HEK293 (cell line): ENCODE measurements around the gene NDUFA9.

Source experiments
- CTCF ChIA-PET: fragments of 350-600 bp; formaldehyde crosslinking; extraction: SDS; loops from one replicate; lab custom pipeline; 2021; ENCODE audit warnings: antibody characterized with exemption; lab: Yijun Ruan, JAX
- POLR2A ChIA-PET: fragments of 300-600 bp; formaldehyde crosslinking; extraction: SDS; loops from one replicate; lab custom pipeline; 2020; ENCODE audit warnings: antibody characterized with exemption, inconsistent platforms; lab: Yijun Ruan, JAX
- H3K27ac ChIP-seq: fragments of 200-500 bp; sonication (Bioruptor generic); 2 replicates; pipeline ENCODE4 v1.5.1; 2014; ENCODE audit warnings: low read depth, low read length, control low read depth, inconsistent platforms; ENCODE audit errors: extremely low read depth
- H3K36me3 ChIP-seq, 2 experiments: fragments of 200-500 bp in 1 of 2; sonication (Bioruptor generic) in 1 of 2; 1 replicate in 1 of 2; 2 replicates in 1 of 2; pipeline ENCODE4 v1.5.1; 2014 to 2017; ENCODE audit warnings: inconsistent platforms in 2 of 2, low read length in 2 of 2; ENCODE audit not compliant: control insufficient read depth in 2 of 2, insufficient read depth in 1 of 2
- H3K4me1 ChIP-seq: fragments of 200-500 bp; sonication (Bioruptor generic); 2 replicates; pipeline ENCODE4 v1.5.1; 2014; ENCODE audit warnings: mild to moderate bottlenecking, low read length, inconsistent platforms; ENCODE audit not compliant: control insufficient read depth, insufficient read depth
- H3K4me3 ChIP-seq: 2 replicates; pipeline ENCODE4 v1.5.1; 2011; ENCODE audit warnings: low read depth, mild to moderate bottlenecking, control low read depth, low read length, moderate library complexity
- H3K9me3 ChIP-seq: fragments of 200-500 bp; sonication (Bioruptor generic); 2 replicates; pipeline ENCODE4 v1.5.1; 2014; ENCODE audit warnings: low read depth, low read length, inconsistent platforms; ENCODE audit not compliant: control insufficient read depth, insufficient read depth
- ATF2 ChIP-seq: fragments of 450-650 bp; formaldehyde crosslinking; IDR thresholded peaks from 2 replicates; pipeline ENCODE4 v1.5.1; 2016; ENCODE audit warnings: missing biosample characterization, missing genetic modification characterization, low read depth
- FEZF1 ChIP-seq: fragments of 450-650 bp; formaldehyde crosslinking; IDR thresholded peaks from 2 replicates; pipeline ENCODE4 v1.5.1; 2016; ENCODE audit warnings: missing biosample characterization, missing genetic modification characterization
- MEIS1 ChIP-seq: sonication (generic); formaldehyde crosslinking; IDR thresholded peaks from 2 replicates; pipeline ENCODE4 v1.8.1; 2022; ENCODE audit warnings: missing genetic modification reagents, mild to moderate bottlenecking, borderline replicate concordance
- MZF1 ChIP-seq: fragments of 450-650 bp; formaldehyde crosslinking; IDR thresholded peaks from 2 replicates; pipeline ENCODE4 v1.5.1; 2017; ENCODE audit warnings: missing biosample characterization, missing genetic modification characterization, borderline replicate concordance
- PRDM6 ChIP-seq: fragments of 450-650 bp; formaldehyde crosslinking; IDR thresholded peaks from 2 replicates; pipeline ENCODE4 v1.5.1; 2017; ENCODE audit warnings: missing biosample characterization, missing genetic modification characterization
- WT1 ChIP-seq: fragments of 450-650 bp; formaldehyde crosslinking; IDR thresholded peaks from 2 replicates; pipeline ENCODE4 v1.5.1; 2016; ENCODE audit warnings: missing biosample characterization, missing genetic modification characterization
- ZBTB7A ChIP-seq: fragments of 450-650 bp; formaldehyde crosslinking; IDR thresholded peaks from 2 replicates; pipeline ENCODE4 v1.5.1; 2016; ENCODE audit warnings: low read depth, missing biosample characterization, missing genetic modification characterization
- ZNF174 ChIP-seq: fragments of 450-650 bp; formaldehyde crosslinking; IDR thresholded peaks from 2 replicates; pipeline ENCODE4 v1.5.0; 2017; ENCODE audit warnings: missing biosample characterization, mild to moderate bottlenecking, missing genetic modification characterization
- ZNF24 ChIP-seq: fragments of 450-650 bp; formaldehyde crosslinking; IDR thresholded peaks from 2 replicates; pipeline ENCODE4 v1.5.1; 2016; ENCODE audit warnings: missing biosample characterization, missing genetic modification characterization
- ZNF26 ChIP-seq: fragments of 450-650 bp; formaldehyde crosslinking; IDR thresholded peaks from 2 replicates; pipeline ENCODE4 v1.5.1; 2016; ENCODE audit warnings: missing biosample characterization, missing genetic modification characterization
- ZNF433 ChIP-seq: fragments of 450-650 bp; formaldehyde crosslinking; IDR thresholded peaks from 2 replicates; pipeline ENCODE4 v1.5.1; 2016; ENCODE audit warnings: missing biosample characterization, missing genetic modification characterization, low read depth
- ZNF48 ChIP-seq: fragments of 450-650 bp; formaldehyde crosslinking; IDR thresholded peaks from 2 replicates; pipeline ENCODE4 v1.5.1; 2016; ENCODE audit warnings: missing biosample characterization, missing genetic modification characterization
- ZNF585B ChIP-seq: fragments of 450-650 bp; formaldehyde crosslinking; IDR thresholded peaks from 2 replicates; pipeline ENCODE4 v1.5.1; 2016; ENCODE audit warnings: missing biosample characterization, missing genetic modification characterization
- ZNF660 ChIP-seq: fragments of 450-650 bp; IDR thresholded peaks from 2 replicates; pipeline ENCODE4 v1.5.1; 2018; ENCODE audit warnings: missing biosample characterization, mild to moderate bottlenecking, missing genetic modification characterization
- ZNF747 ChIP-seq: fragments of 450-650 bp; formaldehyde crosslinking; IDR thresholded peaks from 2 replicates; pipeline ENCODE4 v1.5.1; 2016; ENCODE audit warnings: missing biosample characterization, missing genetic modification characterization

NDUFA9 gene

GRCh38 chr12:4607056-4607455 lies 41.9 kb upstream of the NDUFA9 start:
- H3K4me1 ChIP-seq, result no peaks in the 10 kb centered on the region
- H3K36me3 ChIP-seq, result peaks cover 4 to 22% of the 10 kb centered on the region in 2 experiments; a peak in 1 of 3 replicates
- ChIA-PET POLR2A (interaction anchor here (1.1 kb wide), 1 partner anchor 166 kb away, joined by 4 read pairs; no protein-coding TSS in a partner anchor), CTCF (interaction anchor here (0.6 to 0.9 kb wide), 2 partner anchors 80 to 159 kb away, joined by 3 read pairs; no protein-coding TSS in a partner anchor)
- no peaks in the 10 kb centered on the region for H3K9me3 ChIP-seq
- no peak overlapping the region for H3K4me3 ChIP-seq
- TF ChIP-seq ZNF174 (tag by site-specific recombination), result no peak
- H3K27ac ChIP-seq, result no peak overlapping the region

- ChIA-PET CTCF (no interaction called here), POLR2A (no interaction called here)
- no peak for TF ChIP-seq MZF1 (tag by site-specific recombination)
- no peak for TF ChIP-seq ZNF48 (tag by site-specific recombination)
- TF ChIP-seq ZNF24 (tag by site-specific recombination), result no peak
- TF ChIP-seq ZNF26, result no peak
- no peak for TF ChIP-seq MEIS1 (CRISPR knock-in tag)
- no peak for TF ChIP-seq ZBTB7A (tag by site-specific recombination)
- TF ChIP-seq ATF2 (tag by site-specific recombination), result no peak
- no peak for TF ChIP-seq ZNF433 (tag by site-specific recombination)
- no peak for TF ChIP-seq ZNF747
- no peak for TF ChIP-seq ZNF660 (tag by site-specific recombination)
Observed at GRCh38 chr12:4609071-4609470, 39.8 kb upstream of the NDUFA9 start.

GRCh38 chr12:4610481-4610880 lies 38.4 kb upstream of the NDUFA9 start:
- H3K9me3 ChIP-seq, result no peaks in the 10 kb centered on the region
- no peak for TF ChIP-seq ZNF585B
- no peak for TF ChIP-seq WT1 (tag by site-specific recombination)
- TF ChIP-seq PRDM6 (tag by site-specific recombination), result no peak
- TF ChIP-seq FEZF1 (tag by site-specific recombination), result no peak
- TF ChIP-seq, all 188 proteins: peak for 0
- H3K4me1 ChIP-seq, result no peaks in the 10 kb centered on the region
- CTCF ChIA-PET, result interaction anchor here (1.1 to 1.4 kb wide), 2 partner anchors 10 to 20 kb away, joined by 3 to 5 read pairs; no protein-coding TSS in a partner anchor
- H3K27ac ChIP-seq, result no peak overlapping the region
- POLR2A ChIA-PET, result no interaction called here
- peaks cover 18 to 52% of the 10 kb centered on the region in 2 experiments; a peak in 2 of 3 replicates for H3K36me3 ChIP-seq
- no peak overlapping the region for H3K4me3 ChIP-seq

More at GRCh38 chr12:4609071-4609470, 39.8 kb upstream of the NDUFA9 start:
- Histone ChIP-seq H3K9me3 (no peaks in the 10 kb centered on the region), H3K4me3 (no peak overlapping the region), H3K27ac (no peak overlapping the region), H3K36me3 (peaks cover 12 to 40% of the 10 kb centered on the region in 2 experiments; a peak in 2 of 3 replicates), H3K4me1 (no peaks in the 10 kb centered on the region)
